SU-DHL-6 (cell line): ENCODE data around the gene PLD1.

Experiments
- EZH2phosphoT487 ChIP-seq: fragments of 200-600 bp; sonication (generic), shearing (Covaris generic); conservative IDR thresholded peaks from 2 replicates; pipeline ENCODE4 v1.6.1; 2018; ENCODE audit warnings: mild to moderate bottlenecking, antibody characterized with exemption, low read length, moderate library complexity, mixed read lengths
- TF ChIP-seq, protein P1 (sequence below): fragments of 200-600 bp; sonication (generic); IDR thresholded peaks from one replicate; pipeline ENCODE4 v1.5.1; 2017; ENCODE audit warnings: antibody characterized with exemption, mild to moderate bottlenecking, low read length, moderate library complexity; ENCODE audit not compliant: insufficient read depth, poor library complexity, severe bottlenecking

DNA sequence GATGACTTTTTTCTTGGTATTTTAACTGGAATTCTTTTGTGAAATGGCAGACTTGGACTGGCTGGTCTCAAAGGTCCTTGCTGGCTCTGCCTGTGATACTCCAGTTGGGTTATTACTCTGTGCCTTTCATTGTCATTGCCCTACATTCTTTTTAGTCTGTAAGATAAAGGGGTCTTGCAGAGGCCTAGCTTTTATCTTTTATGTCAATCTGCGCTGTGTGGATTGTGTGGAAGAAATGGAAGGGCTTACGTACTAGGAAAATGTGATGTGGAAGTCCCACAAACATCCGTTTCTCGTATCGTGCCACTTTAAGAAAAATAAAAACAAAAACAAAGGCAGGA lies 24.1 kb upstream of the PLD1 start:
- no peak for TF ChIP-seq EZH2phosphoT487
- TF ChIP-seq, protein P1, sequence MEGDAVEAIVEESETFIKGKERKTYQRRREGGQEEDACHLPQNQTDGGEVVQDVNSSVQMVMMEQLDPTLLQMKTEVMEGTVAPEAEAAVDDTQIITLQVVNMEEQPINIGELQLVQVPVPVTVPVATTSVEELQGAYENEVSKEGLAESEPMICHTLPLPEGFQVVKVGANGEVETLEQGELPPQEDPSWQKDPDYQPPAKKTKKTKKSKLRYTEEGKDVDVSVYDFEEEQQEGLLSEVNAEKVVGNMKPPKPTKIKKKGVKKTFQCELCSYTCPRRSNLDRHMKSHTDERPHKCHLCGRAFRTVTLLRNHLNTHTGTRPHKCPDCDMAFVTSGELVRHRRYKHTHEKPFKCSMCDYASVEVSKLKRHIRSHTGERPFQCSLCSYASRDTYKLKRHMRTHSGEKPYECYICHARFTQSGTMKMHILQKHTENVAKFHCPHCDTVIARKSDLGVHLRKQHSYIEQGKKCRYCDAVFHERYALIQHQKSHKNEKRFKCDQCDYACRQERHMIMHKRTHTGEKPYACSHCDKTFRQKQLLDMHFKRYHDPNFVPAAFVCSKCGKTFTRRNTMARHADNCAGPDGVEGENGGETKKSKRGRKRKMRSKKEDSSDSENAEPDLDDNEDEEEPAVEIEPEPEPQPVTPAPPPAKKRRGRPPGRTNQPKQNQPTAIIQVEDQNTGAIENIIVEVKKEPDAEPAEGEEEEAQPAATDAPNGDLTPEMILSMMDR: no peak
